ENCODE data around the gene VSTM5.

- TF ChIP-seq CTCF (IDR thresholded peaks at IDR 0.05) = no peak
- no peak for TF ChIP-seq POLR2AphosphoS5 (IDR thresholded peaks at IDR 0.05)
These were observed 4.0 kb downstream of the VSTM5 start for GRCh38 chr11:93846411-93846810.

Data from breast epithelium (tissue), 3 donors.